ENCODE data around the gene MCTP1. TPM values are rescaled to one million over a fixed set of nuclear protein-coding genes. Genes with fewer than 3 reads are reported as not detected.

The MCTP1 gene
- total RNA-seq, 1 experiment from 2014 or later = 0.44 TPM

DNA sequence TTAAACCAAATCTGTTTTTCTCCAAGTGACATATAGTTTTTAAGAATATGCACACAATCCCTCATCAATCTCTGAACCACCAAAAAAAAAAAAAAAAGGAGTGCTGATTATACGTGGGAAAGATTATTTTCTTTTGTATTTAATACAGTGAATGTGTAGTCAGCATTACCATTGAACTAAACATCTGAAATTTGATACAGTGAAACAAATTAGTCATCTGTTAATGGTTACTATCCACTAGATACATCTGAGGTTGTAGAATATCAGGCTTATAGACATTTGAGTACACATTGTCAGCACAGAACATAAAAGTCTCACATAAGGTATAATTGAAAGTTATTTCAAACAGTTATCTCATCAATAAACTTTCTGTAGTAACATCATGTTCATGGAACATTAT lies 579.5 kb downstream of the MCTP1 start:
- H3K4me2 ChIP-seq (ENCODE audit: low read length) = no peak overlapping the region
- no peak overlapping the region for H2AFZ ChIP-seq (ENCODE audit: low read depth, low read length, poor library complexity, severe bottlenecking)
- no peaks in the 10 kb centered on the region for H3K9me3 ChIP-seq (ENCODE audit: control insufficient read depth in 1 of 2, insufficient read depth in 1 of 2, low read depth in 1 of 2, low read length in 2 of 2)
- no peaks in the 10 kb centered on the region for H3K79me2 ChIP-seq (ENCODE audit: insufficient read depth, low read length)
- ATAC-seq = no peak
- ChIA-PET RAD21 (ENCODE audit: low non-redundant PET in 1 of 2, low total read pairs in 2 of 2, uncharacterized antibody in 2 of 2, unreplicated experiment in 2 of 2) (no interaction called here), CTCF (no interaction called here), POLR2A (no interaction called here)
- H3K27ac ChIP-seq (ENCODE audit: low read depth, low read length) = no peak overlapping the region
- TF ChIP-seq JUND (IDR thresholded peaks at IDR 0.05) (no peak), SP1 (IDR thresholded peaks at IDR 0.05; ENCODE audit: low read depth) (no peak), ZFX (IDR thresholded peaks at IDR 0.05) (no peak), FOSL1 (IDR thresholded peaks at IDR 0.05; ENCODE audit: low read depth) (no peak), POLR2A (IDR thresholded peaks at IDR 0.05; ENCODE audit: borderline replicate concordance, extremely low read depth, insufficient read depth, insufficient read length) (no peak), TCF7L2 (IDR thresholded peaks at IDR 0.05; ENCODE audit: borderline replicate concordance, extremely low read depth, insufficient read depth, insufficient read length) (no peak)
- TF ChIP-seq, protein P1, sequence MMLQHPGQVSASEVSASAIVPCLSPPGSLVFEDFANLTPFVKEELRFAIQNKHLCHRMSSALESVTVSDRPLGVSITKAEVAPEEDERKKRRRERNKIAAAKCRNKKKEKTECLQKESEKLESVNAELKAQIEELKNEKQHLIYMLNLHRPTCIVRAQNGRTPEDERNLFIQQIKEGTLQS (IDR thresholded peaks at IDR 0.05) = no peak
- TF ChIP-seq, protein P2, sequence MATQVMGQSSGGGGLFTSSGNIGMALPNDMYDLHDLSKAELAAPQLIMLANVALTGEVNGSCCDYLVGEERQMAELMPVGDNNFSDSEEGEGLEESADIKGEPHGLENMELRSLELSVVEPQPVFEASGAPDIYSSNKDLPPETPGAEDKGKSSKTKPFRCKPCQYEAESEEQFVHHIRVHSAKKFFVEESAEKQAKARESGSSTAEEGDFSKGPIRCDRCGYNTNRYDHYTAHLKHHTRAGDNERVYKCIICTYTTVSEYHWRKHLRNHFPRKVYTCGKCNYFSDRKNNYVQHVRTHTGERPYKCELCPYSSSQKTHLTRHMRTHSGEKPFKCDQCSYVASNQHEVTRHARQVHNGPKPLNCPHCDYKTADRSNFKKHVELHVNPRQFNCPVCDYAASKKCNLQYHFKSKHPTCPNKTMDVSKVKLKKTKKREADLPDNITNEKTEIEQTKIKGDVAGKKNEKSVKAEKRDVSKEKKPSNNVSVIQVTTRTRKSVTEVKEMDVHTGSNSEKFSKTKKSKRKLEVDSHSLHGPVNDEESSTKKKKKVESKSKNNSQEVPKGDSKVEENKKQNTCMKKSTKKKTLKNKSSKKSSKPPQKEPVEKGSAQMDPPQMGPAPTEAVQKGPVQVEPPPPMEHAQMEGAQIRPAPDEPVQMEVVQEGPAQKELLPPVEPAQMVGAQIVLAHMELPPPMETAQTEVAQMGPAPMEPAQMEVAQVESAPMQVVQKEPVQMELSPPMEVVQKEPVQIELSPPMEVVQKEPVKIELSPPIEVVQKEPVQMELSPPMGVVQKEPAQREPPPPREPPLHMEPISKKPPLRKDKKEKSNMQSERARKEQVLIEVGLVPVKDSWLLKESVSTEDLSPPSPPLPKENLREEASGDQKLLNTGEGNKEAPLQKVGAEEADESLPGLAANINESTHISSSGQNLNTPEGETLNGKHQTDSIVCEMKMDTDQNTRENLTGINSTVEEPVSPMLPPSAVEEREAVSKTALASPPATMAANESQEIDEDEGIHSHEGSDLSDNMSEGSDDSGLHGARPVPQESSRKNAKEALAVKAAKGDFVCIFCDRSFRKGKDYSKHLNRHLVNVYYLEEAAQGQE (IDR thresholded peaks at IDR 0.05; ENCODE audit: low read depth) = no peak
- TF ChIP-seq, protein P3, sequence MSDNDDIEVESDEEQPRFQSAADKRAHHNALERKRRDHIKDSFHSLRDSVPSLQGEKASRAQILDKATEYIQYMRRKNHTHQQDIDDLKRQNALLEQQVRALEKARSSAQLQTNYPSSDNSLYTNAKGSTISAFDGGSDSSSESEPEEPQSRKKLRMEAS (IDR thresholded peaks at IDR 0.05) = no peak
- no peaks in the 10 kb centered on the region for H3K9me2 ChIP-seq (ENCODE audit: insufficient read depth)
- DNase-seq (ENCODE audit: low read depth, low spot score) = no peak
- no peaks in the 10 kb centered on the region for H3K4me1 ChIP-seq (ENCODE audit: control insufficient read depth in 1 of 2, insufficient read depth in 2 of 2, low read length in 2 of 2)
- no peak overlapping the region for H3K4me3 ChIP-seq (replicated peaks in 1 of 2; ENCODE audit: low read depth in 1 of 2, low read length in 2 of 2)
- no peaks in the 10 kb centered on the region for H3K27me3 ChIP-seq (ENCODE audit: insufficient read depth, low read length)
- BruUV-seq (replicated peaks) = no TSS peak
- no peaks in the 10 kb centered on the region for H3K36me3 ChIP-seq (ENCODE audit: control insufficient read depth in 1 of 2, insufficient read depth in 2 of 2, low read length in 2 of 2)
- no peak overlapping the region for H3K9ac ChIP-seq (ENCODE audit: low read length)
- H4K20me1 ChIP-seq (ENCODE audit: insufficient read depth) = no peaks in the 10 kb centered on the region
- intact Hi-C loops (cut with micrococcal nuclease) = no loop called here

All from HCT116 (cell line).